Stimulated activated CD8-positive, alpha-beta memory T cell treated with anti-CD3 and anti-CD28 coated beads, Interleukin-7, amount 100 ng/mL, for 48 hours (primary cell): ENCODE measurements around the gene ZNF326.

ENCODE experiments used
- DNase-seq, 2 donors: peaks; one replicate each; pipeline ENCODE4 v3.0.0-alpha.2; 2020; ENCODE audit warnings: low read depth in 1 of 2; ENCODE audit errors: extremely low read depth in 1 of 2

The ZNF326 gene

DNA sequence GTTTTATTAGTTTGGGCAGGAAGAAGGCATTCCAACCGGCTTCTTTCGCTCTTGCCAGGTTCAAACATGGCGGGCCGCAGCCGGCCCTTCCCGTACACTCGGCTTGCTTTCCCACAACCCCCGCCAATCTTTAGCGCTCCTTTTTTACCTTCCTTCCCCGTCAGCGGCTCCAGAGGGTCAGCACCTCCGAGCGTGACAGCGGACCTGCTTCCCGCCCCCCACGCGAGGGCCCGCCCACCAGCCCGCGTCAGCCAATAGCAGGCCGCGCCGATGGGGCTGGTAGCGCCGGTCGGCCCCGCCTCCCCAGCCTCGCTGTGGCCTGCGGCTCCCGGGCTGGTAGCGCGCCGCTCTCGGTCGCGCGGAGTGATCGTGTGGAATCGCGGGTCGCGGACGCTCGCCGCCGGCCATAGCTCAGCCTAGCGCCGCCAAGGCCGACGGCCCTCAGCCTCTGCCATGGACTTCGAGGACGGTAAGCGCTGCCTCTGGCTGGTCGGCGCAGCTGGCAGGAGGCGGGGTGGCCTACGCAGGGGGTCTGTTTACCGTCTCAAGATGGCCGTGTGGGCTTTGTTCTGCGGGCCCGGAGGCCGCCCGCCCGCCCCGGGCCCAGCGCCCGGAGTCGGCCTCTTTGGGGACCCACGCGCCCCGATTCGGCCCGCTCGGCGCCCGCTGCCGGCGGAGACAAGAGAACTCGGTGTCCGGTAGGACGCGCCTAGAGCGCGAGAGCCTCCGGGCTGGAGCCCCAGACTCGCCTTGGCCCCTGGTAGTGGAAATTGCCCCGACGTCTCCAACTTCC is at the start of gene ZNF326:
TSS of gene ZNF326 (plus strand) at position 306 of the 793 bp plus-strand sequence. CDS start at position 454, 148 bp downstream.
- peak; percentile 91 to 95 for DNase-seq

GRCh38 chr1:89945852-89946476 is 48.9 kb upstream of the ZNF326 start:
- DNase-seq, result peak in 1 of 2 donors; percentile 7

- no peak for DNase-seq
These were observed 48.4 kb upstream of the ZNF326 start for GRCh38 chr1:89946532-89946931.

DNA sequence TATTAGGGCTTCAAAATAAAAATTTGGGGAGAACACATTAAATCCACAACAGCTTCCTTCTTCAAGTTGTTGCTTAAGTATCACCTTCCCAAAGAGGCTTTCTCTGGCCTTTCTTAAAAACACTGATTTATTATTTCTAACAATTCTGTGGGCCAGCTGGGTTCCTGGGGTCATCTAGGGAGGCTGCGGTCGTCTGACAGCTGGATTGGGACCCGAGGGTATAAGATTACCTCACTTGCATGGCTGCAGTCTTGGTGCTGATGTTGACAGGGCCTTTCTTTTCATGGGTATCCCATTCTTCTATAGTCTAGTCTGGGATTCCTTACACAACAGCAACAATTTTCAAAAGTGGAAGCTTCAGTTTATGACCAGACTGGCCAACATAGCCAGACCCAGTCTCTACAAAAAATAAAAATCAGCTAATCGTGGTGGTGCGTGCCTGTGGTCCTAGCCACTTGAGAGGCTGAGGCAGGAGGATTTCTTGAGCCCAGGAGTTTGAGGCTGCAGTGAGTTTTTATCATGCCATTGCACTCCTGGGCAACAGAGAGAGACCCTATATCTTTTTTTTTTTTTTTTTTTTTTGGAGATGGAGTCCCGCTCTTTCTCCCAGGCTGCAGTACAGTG is 46.1 kb upstream of the ZNF326 start:
- DNase-seq, result no peak

GRCh38 chr1:89949991-89950624 is 44.8 kb upstream of the ZNF326 start:
- no peak for DNase-seq

DNA sequence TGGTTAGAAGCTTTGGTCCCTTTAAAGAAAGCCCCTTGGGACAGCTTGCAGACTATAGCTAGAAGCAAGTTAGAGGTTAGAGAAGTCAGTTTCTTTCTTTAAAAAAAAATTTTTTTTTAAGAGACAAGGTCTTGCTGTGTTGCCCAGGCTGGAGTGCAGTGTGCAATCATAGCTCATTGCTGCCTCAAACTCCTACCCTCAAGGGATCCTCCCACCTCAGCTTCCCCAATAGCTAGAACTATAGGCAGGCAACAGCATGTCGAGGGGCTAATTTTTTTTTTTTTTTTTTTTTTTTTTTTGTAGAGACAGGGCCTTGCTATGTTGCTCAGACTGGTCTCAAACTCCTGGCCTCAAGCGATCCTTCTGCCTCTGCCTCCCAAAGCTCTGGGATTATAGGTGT is 44.2 kb upstream of the ZNF326 start:
- DNase-seq, result no peak

GRCh38 chr1:89951766-89952604 is 42.9 kb upstream of the ZNF326 start:
- no peak for DNase-seq

DNA sequence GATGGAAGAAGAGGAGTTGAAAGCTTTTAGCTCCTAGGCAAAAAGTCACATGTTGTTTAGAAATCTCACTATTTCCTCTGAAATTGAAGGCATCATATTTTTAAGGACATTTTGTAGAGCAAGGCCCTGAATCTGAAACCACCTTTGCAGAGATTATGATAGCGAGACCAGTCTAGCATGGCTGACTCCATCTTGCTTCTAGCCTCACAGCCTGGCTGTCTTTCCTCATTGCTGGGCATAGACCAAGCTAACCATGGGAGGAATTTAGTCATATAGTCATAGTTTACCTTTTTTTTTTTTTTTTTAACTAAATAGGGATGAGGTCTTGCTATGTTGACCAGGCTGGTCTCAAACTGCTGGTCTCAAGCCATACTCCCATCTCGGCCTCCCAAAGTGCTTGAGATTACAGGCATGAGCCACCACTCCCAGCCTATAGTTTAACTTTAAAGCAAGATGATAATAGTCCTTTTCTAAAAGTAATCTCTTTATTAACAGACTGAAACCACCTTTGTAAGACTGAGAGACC is 42.2 kb upstream of the ZNF326 start:
- DNase-seq, result no peak

DNA sequence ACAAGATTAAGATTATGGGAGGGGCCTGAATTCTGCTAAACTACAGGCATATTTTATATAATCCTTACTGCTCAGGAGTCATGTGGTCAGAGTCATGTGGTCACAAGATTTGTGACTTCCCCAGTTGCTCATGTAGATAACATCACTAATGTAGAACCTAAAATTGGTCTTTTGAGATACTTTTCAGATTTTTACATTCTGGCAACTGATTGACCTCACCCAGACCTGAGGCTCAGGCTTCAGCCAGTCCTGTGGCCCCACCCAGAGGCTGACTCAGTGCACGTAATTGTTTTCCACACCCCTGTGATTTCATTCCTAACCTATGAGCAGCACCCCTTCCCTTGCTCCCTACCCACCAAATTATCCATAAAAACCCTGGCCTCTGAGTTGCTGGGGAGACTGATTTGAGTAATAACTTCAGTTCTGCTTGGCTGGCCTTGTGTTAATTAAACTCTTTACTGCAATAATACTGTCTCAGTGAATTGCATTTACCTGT is 41.7 kb upstream of the ZNF326 start:
- DNase-seq, result peak in 1 of 2 donors; percentile 13

DNA sequence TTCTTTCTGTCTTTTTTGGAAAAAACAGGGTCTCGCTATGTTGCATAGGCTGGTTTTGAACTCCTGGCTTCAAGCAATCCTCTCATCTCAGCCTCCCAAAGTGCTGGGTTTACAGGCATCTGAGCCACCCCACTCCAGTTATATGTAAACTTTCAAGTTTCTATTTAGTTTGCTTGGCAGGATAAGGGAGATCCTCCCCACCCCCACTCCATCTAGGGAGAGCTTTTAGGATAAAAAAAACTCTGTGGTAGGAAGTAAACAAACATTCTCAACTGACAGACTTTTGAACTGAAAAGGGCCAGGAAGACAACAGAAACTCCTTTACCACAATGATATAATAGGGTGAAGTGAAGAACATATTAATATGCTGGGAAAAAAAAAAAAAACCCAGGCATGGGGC is 41.0 kb upstream of the ZNF326 start:
- no peak for DNase-seq

- no peak for DNase-seq
These were observed 40.5 kb upstream of the ZNF326 start for GRCh38 chr1:89954401-89954800.

- no peak for DNase-seq
These were observed 39.4 kb upstream of the ZNF326 start for GRCh38 chr1:89955311-89956205.

DNA sequence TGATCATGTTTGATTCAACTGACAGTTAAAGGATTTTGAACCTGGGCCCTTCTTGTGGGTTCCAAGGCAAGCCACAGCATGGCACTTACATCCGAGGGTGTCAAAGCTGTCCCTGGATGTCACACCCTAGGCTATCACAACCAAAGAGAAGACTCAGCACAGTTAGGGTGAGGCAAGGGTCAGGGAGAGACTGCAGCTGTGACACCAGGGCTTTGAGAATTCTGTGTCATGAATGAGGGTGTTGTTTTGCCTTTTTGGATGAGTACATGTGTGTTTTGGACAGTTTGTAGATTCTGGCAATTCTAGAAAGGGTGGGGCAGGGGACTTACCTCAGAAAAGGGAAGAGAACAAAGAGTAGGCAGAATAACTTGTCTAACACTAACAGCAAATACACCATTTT is 37.8 kb upstream of the ZNF326 start:
- no peak for DNase-seq

DNA sequence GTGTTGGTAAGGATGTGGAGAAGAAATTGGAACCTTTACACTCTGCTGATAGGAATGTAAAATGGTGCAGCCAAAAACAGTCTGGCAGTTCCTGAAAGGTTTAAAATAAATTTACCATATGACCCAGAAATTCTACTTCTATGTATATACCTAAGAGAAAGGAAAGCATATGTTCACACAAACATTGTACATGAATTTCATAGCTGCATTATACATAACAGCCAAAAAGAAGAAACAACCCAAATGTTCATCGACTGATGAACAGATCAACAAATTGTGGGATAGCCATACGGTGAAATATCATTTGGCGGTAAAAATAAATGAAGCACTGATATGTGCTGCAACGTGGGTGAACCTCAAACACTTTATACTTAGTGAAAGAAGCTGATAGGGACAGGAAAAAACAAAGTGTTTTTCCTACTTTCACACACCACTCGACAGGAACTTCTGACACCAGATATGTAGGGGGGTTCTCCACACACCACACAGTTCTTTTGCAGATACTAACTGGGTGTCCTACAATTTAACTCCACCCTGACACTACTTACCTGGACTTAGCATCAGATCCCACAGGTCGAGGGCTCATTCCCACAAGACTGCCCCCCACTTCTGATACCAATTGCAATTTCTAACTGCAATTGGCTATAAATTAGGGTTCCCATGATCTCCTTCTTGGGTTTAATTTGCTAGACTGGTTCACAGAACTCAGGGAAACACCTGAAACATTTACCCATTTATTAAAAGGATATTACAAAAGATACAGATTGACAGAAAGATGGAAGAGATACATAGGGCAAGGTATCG is 35.9 kb upstream of the ZNF326 start:
- no peak for DNase-seq

DNA sequence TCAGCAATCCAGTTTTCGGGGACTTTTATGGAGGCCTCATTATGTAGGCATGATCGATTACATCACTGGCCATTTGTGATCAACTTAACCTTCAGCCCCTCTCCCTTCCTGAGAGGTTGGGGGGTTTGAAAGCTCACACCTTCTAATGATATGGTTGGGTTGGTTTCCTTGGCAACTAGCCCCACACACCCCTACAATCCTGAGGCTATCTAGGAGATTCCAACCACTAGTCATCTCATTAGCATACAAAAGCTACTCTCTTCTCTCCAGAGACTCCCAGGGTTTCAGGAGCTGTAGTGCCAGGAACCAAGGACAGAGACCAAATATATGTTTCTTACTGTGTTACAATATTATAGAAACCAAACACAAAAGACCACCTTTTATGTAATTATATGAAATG is 35.2 kb upstream of the ZNF326 start:
- DNase-seq, result no peak

- DNase-seq, result no peak
These were observed 32.7 kb upstream of the ZNF326 start for GRCh38 chr1:89962024-89962741.

DNA sequence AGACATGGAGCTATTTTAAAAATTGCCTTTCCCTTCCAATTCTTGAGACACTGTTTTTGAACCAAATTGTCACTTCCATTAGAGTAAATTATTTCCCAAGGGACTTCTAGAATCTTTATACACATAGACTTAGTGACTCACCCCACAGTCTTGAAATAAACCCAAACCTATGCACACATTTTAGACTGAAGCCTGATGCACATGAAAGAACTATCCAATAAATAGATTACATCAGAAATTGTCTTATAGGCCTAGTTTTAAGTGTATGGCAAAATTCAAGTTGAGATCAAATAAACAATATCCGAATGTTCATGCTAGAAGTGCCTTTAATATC is 32.2 kb upstream of the ZNF326 start:
- DNase-seq, result no peak

GRCh38 chr1:89965193-89965768 is 29.6 kb upstream of the ZNF326 start:
- no peak for DNase-seq
